HEK293 (cell line): ENCODE data around the gene MYO5B.

ENCODE experiments used
- CTCF ChIA-PET: fragments of 350-600 bp; formaldehyde crosslinking; extraction: SDS; loops from one replicate; lab custom pipeline; 2021; ENCODE audit warnings: antibody characterized with exemption; lab: Yijun Ruan, JAX
- POLR2A ChIA-PET: fragments of 300-600 bp; formaldehyde crosslinking; extraction: SDS; loops from one replicate; lab custom pipeline; 2020; ENCODE audit warnings: antibody characterized with exemption, inconsistent platforms; lab: Yijun Ruan, JAX
- H3K27ac ChIP-seq: fragments of 200-500 bp; sonication (Bioruptor generic); 2 replicates; pipeline ENCODE4 v1.5.1; 2014; ENCODE audit warnings: low read depth, low read length, control low read depth, inconsistent platforms; ENCODE audit errors: extremely low read depth
- H3K36me3 ChIP-seq, 2 experiments: fragments of 200-500 bp in 1 of 2; sonication (Bioruptor generic) in 1 of 2; 1 replicate in 1 of 2; 2 replicates in 1 of 2; pipeline ENCODE4 v1.5.1; 2014 to 2017; ENCODE audit warnings: inconsistent platforms in 2 of 2, low read length in 2 of 2; ENCODE audit not compliant: control insufficient read depth in 2 of 2, insufficient read depth in 1 of 2
- H3K4me1 ChIP-seq: fragments of 200-500 bp; sonication (Bioruptor generic); 2 replicates; pipeline ENCODE4 v1.5.1; 2014; ENCODE audit warnings: mild to moderate bottlenecking, low read length, inconsistent platforms; ENCODE audit not compliant: control insufficient read depth, insufficient read depth
- H3K4me3 ChIP-seq: 2 replicates; pipeline ENCODE4 v1.5.1; 2011; ENCODE audit warnings: low read depth, mild to moderate bottlenecking, control low read depth, low read length, moderate library complexity
- H3K9me3 ChIP-seq: fragments of 200-500 bp; sonication (Bioruptor generic); 2 replicates; pipeline ENCODE4 v1.5.1; 2014; ENCODE audit warnings: low read depth, low read length, inconsistent platforms; ENCODE audit not compliant: control insufficient read depth, insufficient read depth
- GFI1B ChIP-seq: fragments of 450-650 bp; formaldehyde crosslinking; IDR thresholded peaks from 2 replicates; pipeline ENCODE4 v1.5.1; 2016; ENCODE audit warnings: missing biosample characterization, missing genetic modification characterization
- GLI4 ChIP-seq: fragments of 450-650 bp; formaldehyde crosslinking; IDR thresholded peaks from 2 replicates; pipeline ENCODE4 v1.5.1; 2016; ENCODE audit warnings: missing biosample characterization, missing genetic modification characterization
- HOXA7 ChIP-seq: sonication (generic); formaldehyde crosslinking; IDR thresholded peaks from 2 replicates; pipeline ENCODE4 v1.8.1; 2022; ENCODE audit warnings: missing genetic modification reagents, borderline replicate concordance
- MYNN ChIP-seq: fragments of 450-650 bp; formaldehyde crosslinking; IDR thresholded peaks from 2 replicates; pipeline ENCODE4 v1.5.1; 2016; ENCODE audit warnings: missing biosample characterization, missing genetic modification characterization, borderline replicate concordance
- SP7 ChIP-seq: fragments of 450-650 bp; formaldehyde crosslinking; IDR thresholded peaks from 2 replicates; pipeline ENCODE4 v1.5.1; 2016; ENCODE audit warnings: missing biosample characterization, missing genetic modification characterization
- ZBTB21 ChIP-seq: fragments of 450-650 bp; formaldehyde crosslinking; IDR thresholded peaks from 2 replicates; pipeline ENCODE4 v1.5.1; 2017; ENCODE audit warnings: missing biosample characterization, missing genetic modification characterization
- ZFHX2 ChIP-seq: fragments of 450-650 bp; formaldehyde crosslinking; conservative IDR thresholded peaks from 2 replicates; pipeline ENCODE4 v1.5.1; 2016; ENCODE audit warnings: missing biosample characterization, missing genetic modification characterization
- ZFP69B ChIP-seq: fragments of 450-650 bp; formaldehyde crosslinking; IDR thresholded peaks from 2 replicates; pipeline ENCODE4 v1.5.1; 2016; ENCODE audit warnings: missing biosample characterization, missing genetic modification characterization
- ZNF112 ChIP-seq: fragments of 450-650 bp; formaldehyde crosslinking; IDR thresholded peaks from 2 replicates; pipeline ENCODE4 v1.5.0; 2017; ENCODE audit warnings: missing biosample characterization, missing genetic modification characterization
- ZNF114 ChIP-seq: fragments of 450-650 bp; formaldehyde crosslinking; IDR thresholded peaks from 2 replicates; pipeline ENCODE4 v1.5.0; 2017; ENCODE audit warnings: missing biosample characterization, missing genetic modification characterization
- ZNF121 ChIP-seq: fragments of 450-650 bp; formaldehyde crosslinking; IDR thresholded peaks from 2 replicates; pipeline ENCODE4 v1.5.1; 2016; ENCODE audit warnings: missing biosample characterization, missing genetic modification characterization
- ZNF174 ChIP-seq: fragments of 450-650 bp; formaldehyde crosslinking; IDR thresholded peaks from 2 replicates; pipeline ENCODE4 v1.5.0; 2017; ENCODE audit warnings: missing biosample characterization, mild to moderate bottlenecking, missing genetic modification characterization
- ZNF184 ChIP-seq: fragments of 450-650 bp; IDR thresholded peaks from 2 replicates; pipeline ENCODE4 v1.5.1; 2018; ENCODE audit warnings: missing biosample characterization, mild to moderate bottlenecking, missing genetic modification characterization
- ZNF266 ChIP-seq: fragments of 450-650 bp; formaldehyde crosslinking; IDR thresholded peaks from 2 replicates; pipeline ENCODE4 v1.5.1; 2016; ENCODE audit warnings: missing biosample characterization, missing genetic modification characterization, low read depth
- ZNF274 ChIP-seq, 2 experiments: fragments of 200-500 bp in 1 of 2; fragments of 450-650 bp in 1 of 2; sonication (Bioruptor generic) in 1 of 2; formaldehyde crosslinking in 1 of 2; IDR thresholded peaks; 2 replicates each; pipeline versions ENCODE4 v1.5.1 to v1.6.1; 2014 to 2016; ENCODE audit warnings: borderline replicate concordance in 1 of 2, inconsistent platforms in 1 of 2, low read length in 1 of 2, missing biosample characterization in 1 of 2, missing genetic modification characterization in 1 of 2
- ZNF292 ChIP-seq: fragments of 450-650 bp; formaldehyde crosslinking; IDR thresholded peaks from 2 replicates; pipeline ENCODE4 v1.5.1; 2016; ENCODE audit warnings: low read depth, missing biosample characterization, missing genetic modification characterization, borderline replicate concordance
- ZNF37A ChIP-seq: fragments of 450-650 bp; IDR thresholded peaks from 2 replicates; pipeline ENCODE4 v1.5.1; 2018; ENCODE audit warnings: missing biosample characterization, missing genetic modification characterization
- ZNF391 ChIP-seq: fragments of 450-650 bp; formaldehyde crosslinking; IDR thresholded peaks from 2 replicates; pipeline ENCODE4 v1.5.1; 2016; ENCODE audit warnings: low read depth, missing biosample characterization, missing genetic modification characterization, borderline replicate concordance
- ZNF426 ChIP-seq: fragments of 450-650 bp; formaldehyde crosslinking; IDR thresholded peaks from 2 replicates; pipeline ENCODE4 v1.5.1; 2017; ENCODE audit warnings: missing biosample characterization, missing genetic modification characterization, mild to moderate bottlenecking, inconsistent platforms, moderate library complexity
- ZNF501 ChIP-seq: fragments of 450-650 bp; formaldehyde crosslinking; IDR thresholded peaks from 2 replicates; pipeline ENCODE4 v1.5.1; 2016; ENCODE audit warnings: missing biosample characterization, missing genetic modification characterization
- ZNF658 ChIP-seq: fragments of 450-650 bp; formaldehyde crosslinking; IDR thresholded peaks from 2 replicates; pipeline ENCODE4; 2016; ENCODE audit warnings: missing biosample characterization, missing genetic modification characterization
- ZNF785 ChIP-seq: fragments of 450-650 bp; formaldehyde crosslinking; IDR thresholded peaks from 2 replicates; pipeline ENCODE4 v1.5.1; 2016; ENCODE audit warnings: missing biosample characterization, missing genetic modification characterization
- ZSCAN23 ChIP-seq: fragments of 450-650 bp; formaldehyde crosslinking; IDR thresholded peaks from 2 replicates; pipeline ENCODE4 v1.5.1; 2016; ENCODE audit warnings: missing biosample characterization, missing genetic modification characterization
- ZXDB ChIP-seq: fragments of 450-650 bp; formaldehyde crosslinking; IDR thresholded peaks from 2 replicates; pipeline ENCODE4 v1.5.1; 2016; ENCODE audit warnings: missing biosample characterization, missing genetic modification characterization
- TF ChIP-seq, protein P1 (sequence below): fragments of 450-650 bp; formaldehyde crosslinking; IDR thresholded peaks from 2 replicates; pipeline ENCODE4 v1.5.1; 2016; ENCODE audit warnings: missing biosample characterization, missing genetic modification characterization
- TF ChIP-seq, protein P2 (sequence below): fragments of 450-650 bp; formaldehyde crosslinking; IDR thresholded peaks from 2 replicates; pipeline ENCODE4 v1.5.1; 2017; ENCODE audit warnings: missing biosample characterization, missing genetic modification characterization
- TF ChIP-seq, protein P3 (sequence below): fragments of 450-650 bp; formaldehyde crosslinking; IDR thresholded peaks from 2 replicates; pipeline ENCODE4 v1.5.1; 2016; ENCODE audit warnings: missing biosample characterization, missing genetic modification characterization
- TF ChIP-seq, protein P4 (sequence below): fragments of 450-650 bp; formaldehyde crosslinking; IDR thresholded peaks from 2 replicates; pipeline ENCODE4 v1.5.1; 2016; ENCODE audit warnings: missing biosample characterization, missing genetic modification characterization

Gene MYO5B

DNA sequence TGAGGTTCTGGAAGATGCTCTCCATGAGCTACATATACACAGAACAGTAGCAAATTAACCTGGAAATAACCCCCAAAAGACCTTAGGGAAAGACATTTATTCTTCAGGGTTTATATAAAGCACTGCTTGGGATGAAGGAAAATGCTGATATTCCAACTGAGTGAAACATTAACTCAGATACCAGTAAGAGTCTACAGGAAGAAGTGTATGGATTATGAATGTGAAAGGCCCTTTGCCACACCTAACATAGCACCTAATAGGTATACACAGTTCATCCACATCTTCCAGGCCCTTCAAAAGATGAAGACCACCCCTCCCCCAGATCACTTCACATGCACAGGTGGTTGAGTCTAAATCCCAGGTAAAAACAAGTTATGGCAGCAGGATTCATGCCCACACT lies 50.4 kb downstream of the MYO5B start (continued):
- TF ChIP-seq, protein P1, sequence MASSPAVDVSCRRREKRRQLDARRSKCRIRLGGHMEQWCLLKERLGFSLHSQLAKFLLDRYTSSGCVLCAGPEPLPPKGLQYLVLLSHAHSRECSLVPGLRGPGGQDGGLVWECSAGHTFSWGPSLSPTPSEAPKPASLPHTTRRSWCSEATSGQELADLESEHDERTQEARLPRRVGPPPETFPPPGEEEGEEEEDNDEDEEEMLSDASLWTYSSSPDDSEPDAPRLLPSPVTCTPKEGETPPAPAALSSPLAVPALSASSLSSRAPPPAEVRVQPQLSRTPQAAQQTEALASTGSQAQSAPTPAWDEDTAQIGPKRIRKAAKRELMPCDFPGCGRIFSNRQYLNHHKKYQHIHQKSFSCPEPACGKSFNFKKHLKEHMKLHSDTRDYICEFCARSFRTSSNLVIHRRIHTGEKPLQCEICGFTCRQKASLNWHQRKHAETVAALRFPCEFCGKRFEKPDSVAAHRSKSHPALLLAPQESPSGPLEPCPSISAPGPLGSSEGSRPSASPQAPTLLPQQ (tag by site-specific recombination): no peak
- TF ChIP-seq ZNF174 (tag by site-specific recombination): no peak
- TF ChIP-seq ZNF292 (tag by site-specific recombination): no peak
- TF ChIP-seq ZNF426: no peak
- TF ChIP-seq MYNN (tag by site-specific recombination): no peak
- no peak for TF ChIP-seq ZNF501 (tag by site-specific recombination)
- TF ChIP-seq, protein P2, sequence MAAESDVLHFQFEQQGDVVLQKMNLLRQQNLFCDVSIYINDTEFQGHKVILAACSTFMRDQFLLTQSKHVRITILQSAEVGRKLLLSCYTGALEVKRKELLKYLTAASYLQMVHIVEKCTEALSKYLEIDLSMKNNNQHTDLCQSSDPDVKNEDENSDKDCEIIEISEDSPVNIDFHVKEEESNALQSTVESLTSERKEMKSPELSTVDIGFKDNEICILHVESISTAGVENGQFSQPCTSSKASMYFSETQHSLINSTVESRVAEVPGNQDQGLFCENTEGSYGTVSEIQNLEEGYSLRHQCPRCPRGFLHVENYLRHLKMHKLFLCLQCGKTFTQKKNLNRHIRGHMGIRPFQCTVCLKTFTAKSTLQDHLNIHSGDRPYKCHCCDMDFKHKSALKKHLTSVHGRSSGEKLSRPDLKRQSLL (tag by site-specific recombination): no peak
- no peak for TF ChIP-seq HOXA7 (CRISPR knock-in tag)
- no peak for TF ChIP-seq ZNF266 (tag by site-specific recombination)
- TF ChIP-seq ZNF37A (tag by site-specific recombination): no peak
- TF ChIP-seq ZNF391: no peak
- TF ChIP-seq, all 188 proteins: peak for 0

DNA sequence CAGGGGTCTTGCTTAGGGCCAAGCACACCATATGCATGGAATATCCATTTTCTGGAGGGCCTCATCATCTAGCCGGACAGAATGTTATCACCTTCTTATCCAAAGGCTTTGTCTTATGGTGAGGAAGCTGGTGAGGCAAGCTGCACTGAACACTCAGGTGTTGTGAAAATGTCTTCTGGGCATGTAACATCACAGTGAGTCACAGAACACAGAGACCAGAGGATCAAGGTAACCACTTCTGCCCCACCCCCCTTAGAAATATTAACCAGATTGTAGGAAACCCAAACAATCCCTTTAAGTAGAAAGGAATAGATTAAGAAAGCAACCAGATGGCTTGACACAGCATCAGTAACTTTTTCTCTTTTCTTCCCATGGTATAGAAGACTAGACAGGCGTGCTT lies 51.1 kb downstream of the MYO5B start:
- CTCF ChIA-PET: interaction anchor here (1.1 kb wide), 1 partner anchor 11 kb away, joined by 4 read pairs; no protein-coding TSS in a partner anchor
- H3K9me3 ChIP-seq: no peaks in the 10 kb centered on the region
- no peak overlapping the region for H3K4me3 ChIP-seq
- H3K36me3 ChIP-seq: no peaks in the 10 kb centered on the region
- H3K27ac ChIP-seq: no peak overlapping the region
- POLR2A ChIA-PET: no interaction called here
- TF ChIP-seq ZFP69B (tag by site-specific recombination): no peak
- TF ChIP-seq, protein P3, sequence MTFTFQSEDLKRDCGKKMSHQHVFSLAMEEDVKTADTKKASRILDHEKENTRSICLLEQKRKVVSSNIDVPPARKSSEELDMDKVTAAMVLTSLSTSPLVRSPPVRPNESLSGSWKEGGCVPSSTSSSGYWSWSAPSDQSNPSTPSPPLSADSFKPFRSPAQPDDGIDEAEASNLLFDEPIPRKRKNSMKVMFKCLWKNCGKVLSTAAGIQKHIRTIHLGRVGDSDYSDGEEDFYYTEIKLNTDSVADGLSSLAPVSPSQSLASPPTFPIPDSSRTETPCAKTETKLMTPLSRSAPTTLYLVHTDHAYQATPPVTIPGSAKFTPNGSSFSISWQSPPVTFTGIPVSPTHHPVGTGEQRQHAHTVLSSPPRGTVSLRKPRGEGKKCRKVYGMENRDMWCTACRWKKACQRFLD (tag by site-specific recombination): no peak
- TF ChIP-seq GFI1B (tag by site-specific recombination): no peak
- no peaks in the 10 kb centered on the region for H3K4me1 ChIP-seq

DNA sequence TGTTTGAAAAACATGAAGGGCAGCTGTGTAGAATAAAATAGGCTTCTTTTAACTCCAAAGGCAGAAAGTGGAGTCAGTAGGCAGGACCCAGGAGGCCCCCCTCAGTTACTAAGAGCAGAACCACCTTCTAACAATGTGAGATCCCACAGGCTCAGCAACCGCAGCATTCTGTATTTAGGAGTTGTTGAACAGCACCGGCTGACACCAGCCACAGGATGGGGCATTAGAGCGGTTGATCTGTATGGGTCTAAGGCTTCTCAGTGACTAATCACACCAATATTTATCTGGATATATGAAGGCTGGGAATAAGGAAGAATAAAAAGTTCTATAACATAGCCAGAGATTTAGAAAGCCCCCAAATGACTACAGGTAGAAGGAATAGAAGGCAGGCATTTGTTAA lies 51.7 kb downstream of the MYO5B start:
- Histone ChIP-seq H3K36me3 (no peaks in the 10 kb centered on the region), H3K4me1 (no peaks in the 10 kb centered on the region), H3K27ac (no peak overlapping the region), H3K4me3 (no peak overlapping the region), H3K9me3 (no peaks in the 10 kb centered on the region)
- POLR2A ChIA-PET: no interaction called here
- TF ChIP-seq ZNF785 (tag by site-specific recombination) (no peak), ZFHX2 (tag by site-specific recombination) (no peak), ZNF266 (tag by site-specific recombination) (no peak), ZNF114 (tag by site-specific recombination) (no peak), ZXDB (tag by site-specific recombination) (no peak), HOXA7 (CRISPR knock-in tag) (no peak), ZBTB21 (tag by site-specific recombination) (no peak), ZNF391 (no peak), ZNF112 (tag by site-specific recombination) (no peak), ZNF184 (tag by site-specific recombination) (no peak), ZSCAN23 (tag by site-specific recombination) (no peak), SP7 (tag by site-specific recombination) (no peak), GLI4 (tag by site-specific recombination) (no peak), ZNF274 (IDR thresholded peaks at IDR 0.05; ENCODE audit: low read length) (no peak), ZNF274 (tag by site-specific recombination; IDR thresholded peaks at IDR 0.05; ENCODE audit: borderline replicate concordance) (no peak), ZNF658 (tag by site-specific recombination) (no peak), ZNF121 (no peak)
- TF ChIP-seq, protein P4, sequence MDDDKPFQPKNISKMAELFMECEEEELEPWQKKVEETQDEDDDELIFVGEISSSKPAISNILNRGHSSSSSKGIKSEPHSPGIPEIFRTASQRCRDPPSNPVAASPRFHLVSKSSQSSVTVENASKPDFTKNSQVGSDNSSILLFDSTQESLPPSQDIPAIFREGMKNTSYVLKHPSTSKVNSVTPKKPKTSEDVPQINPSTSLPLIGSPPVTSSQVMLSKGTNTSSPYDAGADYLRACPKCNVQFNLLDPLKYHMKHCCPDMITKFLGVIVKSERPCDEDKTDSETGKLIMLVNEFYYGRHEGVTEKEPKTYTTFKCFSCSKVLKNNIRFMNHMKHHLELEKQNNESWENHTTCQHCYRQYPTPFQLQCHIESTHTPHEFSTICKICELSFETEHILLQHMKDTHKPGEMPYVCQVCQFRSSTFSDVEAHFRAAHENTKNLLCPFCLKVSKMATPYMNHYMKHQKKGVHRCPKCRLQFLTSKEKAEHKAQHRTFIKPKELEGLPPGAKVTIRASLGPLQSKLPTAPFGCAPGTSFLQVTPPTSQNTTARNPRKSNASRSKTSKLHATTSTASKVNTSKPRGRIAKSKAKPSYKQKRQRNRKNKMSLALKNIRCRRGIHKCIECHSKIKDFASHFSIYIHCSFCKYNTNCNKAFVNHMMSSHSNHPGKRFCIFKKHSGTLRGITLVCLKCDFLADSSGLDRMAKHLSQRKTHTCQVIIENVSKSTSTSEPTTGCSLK: no peak
- CTCF ChIA-PET: no interaction called here
